Ovary (tissue), 9 donors: ENCODE data around the gene POTEH. TPM values are rescaled to one million over a fixed set of nuclear protein-coding genes. Genes with fewer than 3 reads are reported as not detected.
A peak's percentile ranks its signal among the peaks of the same experiment; 100 is the strongest.
"Not testable (repeated sequence)": the region's sequence is repeated elsewhere in the genome, so short reads cannot be mapped to it uniquely, and the experiment has no call there.

Experiments used
- DNase-seq, 5 donors: peaks; one replicate each; pipeline ENCODE4 v3.0.0-alpha.2; 2019 to 2020
- H3K27ac ChIP-seq, 2 donors: fragments of 200-600 bp; one replicate each; pipeline versions ENCODE4 v1.5.1 to v1.8.0; 2019 to 2022
- H3K27me3 ChIP-seq: fragments of 200-600 bp; one replicate; pipeline ENCODE4 v1.8.0; 2022
- H3K36me3 ChIP-seq: fragments of 200-600 bp; sonication (generic); one replicate; pipeline ENCODE4 v1.5.1; 2019
- H3K4me1 ChIP-seq: one replicate; pipeline ENCODE4 v1.8.1; 2013; ENCODE audit warnings: mild to moderate bottlenecking, moderate library complexity; ENCODE audit not compliant: insufficient read depth
- H3K4me3 ChIP-seq: fragments of 200-600 bp; sonication (generic); one replicate; pipeline ENCODE4 v1.5.1; 2017
- H3K9me3 ChIP-seq, 2 donors: fragments of 200-600 bp in 1 of 2; sonication (generic) in 1 of 2; one replicate each; pipeline versions ENCODE4 v1.5.1 to v1.8.1; 2013 to 2019; ENCODE audit warnings: mild to moderate bottlenecking in 1 of 2, moderate library complexity in 1 of 2
- WGBS, 3 donors: extraction: QIAGEN DNeasy Blood & Tissue Kit in 1 of 3; methylation state at CpG; one replicate each; pipeline versions ENCODE4 v1.1.5 to v1.1.7; 2013 to 2017; 5-methylcytosine and 5-hydroxymethylcytosine counted together
- intact Hi-C, 4 donors: fragments of 100-400 bp; cut with DNase I; formaldehyde crosslinking; loops; one replicate each; pipeline versions ENCODE4 v1.11.0 to v1.15.1; 2022 to 2023
- polyA plus RNA-seq, 2 donors: library from polyadenylated mRNA; stranded (reverse); fragments of 200-250 nt in 1 of 2; fragments of 350-450 nt in 1 of 2; fragmentation: Illumina TruSeq in 1 of 2; extraction: RNeasy Lipid Tissue Mini Kit (QIAGEN cat#74804) in 1 of 2; gene quantifications; one replicate each; pipeline ENCODE4 v1.2.3, GENCODE V29; 2013 to 2014
- total RNA-seq, 7 donors: library from RNA; depleted of rRNA in 2 of 7; stranded (reverse); fragments of >200 nt in 2 of 7; fragmentation: NEBNext Ultra II Directional in 3 of 7; extraction: Animal tissue kit (Norgen Biotek cat#: 25700) in 3 of 7; gene quantifications; one replicate each; pipeline versions ENCODE4 v1.1.0 to v1.2.4, GENCODE V29; 2016 to 2023
- donor health status: DM: no; HTN: no; CAD: no; lungs with moderate emphysema.
- donor health status: DM: no; HTN: no; CAD: no.
- donor health status: Bipolar disorder and iron deficiency.
- donor health status: DM: yes; HTN: yes; CAD: no.
- donor health status: DM: no; HTN: no; CAD: no.
- donor health status: DM: yes; HTN: yes; CAD: no.

The POTEH gene
- total and polyA plus RNA-seq, 9 donors: not detected

DNA sequence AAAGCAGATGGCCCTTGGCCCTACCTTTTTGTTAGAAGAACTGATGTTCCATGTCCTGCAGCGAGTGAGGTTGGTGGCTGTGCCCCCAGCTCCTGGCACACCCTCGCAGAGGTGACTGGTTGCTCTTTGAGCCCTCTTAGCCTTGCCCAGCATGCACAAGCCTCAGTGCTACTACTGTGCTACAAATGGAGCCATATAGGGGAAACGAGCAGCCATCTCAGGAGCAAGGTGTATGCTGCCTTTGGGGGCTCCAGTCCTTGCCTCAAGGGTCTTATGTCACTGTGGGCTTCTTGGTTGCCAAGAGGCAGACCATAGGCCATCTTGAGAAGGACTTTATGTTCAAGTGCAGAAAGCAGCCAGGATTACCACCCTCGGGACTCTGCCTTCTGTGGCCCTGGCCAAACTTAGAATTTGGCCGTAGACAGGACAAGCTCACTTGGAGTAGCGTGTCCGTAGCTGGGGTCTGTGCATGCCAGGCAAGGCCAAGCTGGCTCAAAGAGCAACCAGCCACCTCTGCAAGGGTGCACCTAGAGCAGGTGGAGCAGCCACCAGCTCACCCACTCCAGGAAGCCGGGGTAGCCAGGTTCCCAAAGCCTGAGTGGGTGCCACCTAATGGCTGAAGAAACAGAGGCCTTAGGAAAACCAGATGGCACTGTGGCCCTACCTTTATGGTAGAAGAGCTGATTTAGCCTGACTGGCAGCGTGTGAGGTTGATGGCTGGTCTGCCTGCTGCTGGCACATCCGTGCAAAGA is 48.5 kb downstream of the POTEH start:
- H3K27me3 ChIP-seq, H3K27ac ChIP-seq, DNase-seq, H3K9me3 ChIP-seq, H3K4me1 ChIP-seq, H3K36me3 ChIP-seq, H3K4me3 ChIP-seq, intact Hi-C loops: not testable (repeated sequence)
- 69 to 74% (median 73%) methylated on average over 2 to 5 of the region's 10 CpGs for WGBS, 3 donors

DNA sequence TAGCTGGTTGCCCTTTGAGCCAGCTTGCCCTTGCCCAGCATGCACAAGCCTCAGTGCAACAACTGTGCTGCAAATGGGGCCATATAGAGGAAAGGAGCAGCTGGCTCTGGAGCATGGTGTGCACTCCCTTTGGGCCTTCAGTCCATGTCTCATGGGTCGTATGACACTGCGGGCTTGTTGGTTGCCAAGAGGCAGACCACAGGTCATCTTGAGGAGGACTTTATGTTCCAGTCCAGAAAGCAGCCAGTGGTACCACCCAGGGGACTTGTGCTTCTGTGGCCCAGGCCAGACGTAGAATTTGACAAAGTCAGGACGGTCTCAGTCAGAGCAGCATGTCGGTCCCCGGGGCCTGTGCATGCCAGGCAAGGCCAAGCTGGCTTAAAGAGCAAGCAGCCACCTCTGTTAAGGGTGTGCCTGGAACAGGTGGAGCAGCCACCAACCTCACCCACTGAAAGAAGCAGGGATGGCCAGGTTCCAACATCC is 49.1 kb downstream of the POTEH start:
- H3K27ac ChIP-seq, H3K36me3 ChIP-seq, H3K27me3 ChIP-seq, intact Hi-C loops, H3K9me3 ChIP-seq, H3K4me1 ChIP-seq, H3K4me3 ChIP-seq, DNase-seq: not testable (repeated sequence)
- 86 to 88% (median 87%) methylated on average over 2 to 3 of the region's 6 CpGs for WGBS, 3 donors

GRCh38 chr22:15747636-15748323 is 58.0 kb downstream of the POTEH start:
- H3K36me3 ChIP-seq, H3K4me3 ChIP-seq, H3K4me1 ChIP-seq, H3K9me3 ChIP-seq, intact Hi-C loops, H3K27ac ChIP-seq, H3K27me3 ChIP-seq: not testable (repeated sequence)
- DNase-seq: peak in 2 of 5 donors; percentile 10 to 28
- WGBS, 3 donors: 74 to 86% (median 76%) methylated on average over 11 to 14 of the region's 16 CpGs

GRCh38 chr22:15749181-15749970 is 59.5 kb downstream of the POTEH start:
- intact Hi-C loops, H3K27me3 ChIP-seq, H3K27ac ChIP-seq, H3K9me3 ChIP-seq, H3K4me3 ChIP-seq, H3K36me3 ChIP-seq, H3K4me1 ChIP-seq: not testable (repeated sequence)
- peak in 3 of 5 donors; percentile 15 to 28 (median 20) for DNase-seq
- 70 to 73% (median 71%) methylated on average over 24 to 33 of the region's 41 CpGs for WGBS, 3 donors

- intact Hi-C loops: not testable (repeated sequence)
- WGBS, 3 donors: 82 to 100% (median 89%) methylated on average over 4 to 12 of the region's 28 CpGs
Measured at GRCh38 chr22:15759443-15760097, 69.7 kb downstream of the POTEH start.

GRCh38 chr22:15760388-15761150 is 70.7 kb downstream of the POTEH start:
- H3K4me1 ChIP-seq, H3K4me3 ChIP-seq, DNase-seq, H3K27me3 ChIP-seq, H3K27ac ChIP-seq, H3K9me3 ChIP-seq, intact Hi-C loops, H3K36me3 ChIP-seq: not testable (repeated sequence)
- WGBS, 3 donors: 85 to 100% (median 90%) methylated on average over 6 to 18 of the region's 44 CpGs

More at GRCh38 chr22:15759443-15760097, 69.7 kb downstream of the POTEH start:
- not testable (repeated sequence) for H3K27me3 ChIP-seq, H3K9me3 ChIP-seq, H3K27ac ChIP-seq, DNase-seq, H3K36me3 ChIP-seq, H3K4me3 ChIP-seq, H3K4me1 ChIP-seq

- intact Hi-C loops, H3K27me3 ChIP-seq, H3K4me3 ChIP-seq, H3K27ac ChIP-seq, H3K36me3 ChIP-seq, H3K9me3 ChIP-seq, H3K4me1 ChIP-seq: not testable (repeated sequence)
- 89 to 91% (median 90%) methylated on average over 11 to 24 of the region's 30 CpGs for WGBS, 3 donors
- DNase-seq: peak in 1 of 5 donors; percentile 17
Measured at GRCh38 chr22:15761151-15761777, 71.4 kb downstream of the POTEH start.

- WGBS, 3 donors: no CpG with 5 or more reads among the region's 1 CpG
- H3K27me3 ChIP-seq, H3K36me3 ChIP-seq, intact Hi-C loops, H3K4me3 ChIP-seq, H3K4me1 ChIP-seq, DNase-seq, H3K9me3 ChIP-seq, H3K27ac ChIP-seq: not testable (repeated sequence)
Measured at GRCh38 chr22:15763559-15763958, 73.7 kb downstream of the POTEH start.
